ENCODE results near the gene DOC2B.

DOC2B gene

GRCh38 chr17:151886-152859 lies 29.3 kb downstream of the DOC2B start:
- H3K4me2 ChIP-seq (ENCODE audit: low read length) = no peak overlapping the region
- no peaks in the 10 kb centered on the region for H3K79me2 ChIP-seq (ENCODE audit: control insufficient read depth, low read length)
- no peaks in the 10 kb centered on the region for H3K9me3 ChIP-seq (ENCODE audit: control insufficient read depth, insufficient read depth, low read length)
- H3K4me1 ChIP-seq (ENCODE audit: control insufficient read depth, low read length) = no peaks in the 10 kb centered on the region
- H3K9me2 ChIP-seq (replicated peaks; ENCODE audit: control insufficient read depth, low read length) = no peaks in the 10 kb centered on the region
- H3K4me3 ChIP-seq (ENCODE audit: low read length) = no peak overlapping the region
- no peaks in the 10 kb centered on the region for H3K36me3 ChIP-seq (ENCODE audit: control insufficient read depth, low read length)
- H3K27me3 ChIP-seq (ENCODE audit: control insufficient read depth, low read length) = no peaks in the 10 kb centered on the region
- H4K20me1 ChIP-seq (ENCODE audit: control insufficient read depth, insufficient read depth, low read depth, low read length) = no peaks in the 10 kb centered on the region
- no peak overlapping the region for H3K27ac ChIP-seq (ENCODE audit: low read depth, low read length)
- TF ChIP-seq, protein P1, sequence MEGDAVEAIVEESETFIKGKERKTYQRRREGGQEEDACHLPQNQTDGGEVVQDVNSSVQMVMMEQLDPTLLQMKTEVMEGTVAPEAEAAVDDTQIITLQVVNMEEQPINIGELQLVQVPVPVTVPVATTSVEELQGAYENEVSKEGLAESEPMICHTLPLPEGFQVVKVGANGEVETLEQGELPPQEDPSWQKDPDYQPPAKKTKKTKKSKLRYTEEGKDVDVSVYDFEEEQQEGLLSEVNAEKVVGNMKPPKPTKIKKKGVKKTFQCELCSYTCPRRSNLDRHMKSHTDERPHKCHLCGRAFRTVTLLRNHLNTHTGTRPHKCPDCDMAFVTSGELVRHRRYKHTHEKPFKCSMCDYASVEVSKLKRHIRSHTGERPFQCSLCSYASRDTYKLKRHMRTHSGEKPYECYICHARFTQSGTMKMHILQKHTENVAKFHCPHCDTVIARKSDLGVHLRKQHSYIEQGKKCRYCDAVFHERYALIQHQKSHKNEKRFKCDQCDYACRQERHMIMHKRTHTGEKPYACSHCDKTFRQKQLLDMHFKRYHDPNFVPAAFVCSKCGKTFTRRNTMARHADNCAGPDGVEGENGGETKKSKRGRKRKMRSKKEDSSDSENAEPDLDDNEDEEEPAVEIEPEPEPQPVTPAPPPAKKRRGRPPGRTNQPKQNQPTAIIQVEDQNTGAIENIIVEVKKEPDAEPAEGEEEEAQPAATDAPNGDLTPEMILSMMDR (IDR thresholded peaks at IDR 0.05; ENCODE audit: low read depth, low read length, poor library complexity, severe bottlenecking) = no peak
- TF ChIP-seq EZH2phosphoT487 (IDR thresholded peaks at IDR 0.05; ENCODE audit: borderline replicate concordance, low read length) = no peak
- H3F3A ChIP-seq (ENCODE audit: control insufficient read depth, insufficient read depth) = no peaks in the 10 kb centered on the region

DNA sequence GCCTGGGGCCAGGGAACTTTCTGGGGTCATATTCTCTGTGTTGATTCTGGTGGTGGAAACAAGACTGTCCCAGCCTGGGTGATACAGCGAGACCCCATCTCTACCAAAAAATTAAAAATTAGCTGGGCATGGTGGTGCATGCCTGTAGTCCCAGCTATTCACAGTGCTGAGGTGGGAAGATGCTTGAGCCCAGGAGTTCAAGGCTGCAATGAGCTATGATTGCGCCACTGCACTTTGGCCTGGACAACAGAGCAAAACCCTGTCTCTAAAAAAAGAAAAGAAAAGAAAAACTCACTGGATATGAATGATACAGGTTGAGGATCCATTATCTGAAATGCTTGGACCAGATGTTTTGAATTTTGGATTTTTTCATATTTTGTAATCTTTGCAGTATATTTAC lies 30.4 kb downstream of the DOC2B start:
- H3K27ac ChIP-seq (ENCODE audit: low read depth, low read length) = no peak overlapping the region
- no peaks in the 10 kb centered on the region for H3K4me1 ChIP-seq (ENCODE audit: control insufficient read depth, low read length)
- H4K20me1 ChIP-seq (ENCODE audit: control insufficient read depth, insufficient read depth, low read depth, low read length) = no peaks in the 10 kb centered on the region
- no peaks in the 10 kb centered on the region for H3F3A ChIP-seq (ENCODE audit: control insufficient read depth, insufficient read depth)
- no peak overlapping the region for H3K4me2 ChIP-seq (ENCODE audit: low read length)
- no peaks in the 10 kb centered on the region for H3K36me3 ChIP-seq (ENCODE audit: control insufficient read depth, low read length)
- no peak for TF ChIP-seq EZH2phosphoT487 (IDR thresholded peaks at IDR 0.05; ENCODE audit: borderline replicate concordance, low read length)
- TF ChIP-seq, protein P1 (IDR thresholded peaks at IDR 0.05; ENCODE audit: low read depth, low read length, poor library complexity, severe bottlenecking) = no peak
- no peaks in the 10 kb centered on the region for H3K9me3 ChIP-seq (ENCODE audit: control insufficient read depth, insufficient read depth, low read length)
- no peaks in the 10 kb centered on the region for H3K27me3 ChIP-seq (ENCODE audit: control insufficient read depth, low read length)
- H3K4me3 ChIP-seq (ENCODE audit: low read length) = no peak overlapping the region
- no peaks in the 10 kb centered on the region for H3K9me2 ChIP-seq (replicated peaks; ENCODE audit: control insufficient read depth, low read length)
- H3K79me2 ChIP-seq (ENCODE audit: control insufficient read depth, low read length) = no peaks in the 10 kb centered on the region

- H3K79me2 ChIP-seq (ENCODE audit: control insufficient read depth, low read length) = no peaks in the 10 kb centered on the region
- H3K4me3 ChIP-seq (ENCODE audit: low read length) = no peak overlapping the region
- H3K9me3 ChIP-seq (ENCODE audit: control insufficient read depth, insufficient read depth, low read length) = no peaks in the 10 kb centered on the region
- no peaks in the 10 kb centered on the region for H3F3A ChIP-seq (ENCODE audit: control insufficient read depth, insufficient read depth)
- H3K27ac ChIP-seq (ENCODE audit: low read depth, low read length) = no peak overlapping the region
- no peaks in the 10 kb centered on the region for H3K27me3 ChIP-seq (ENCODE audit: control insufficient read depth, low read length)
- no peak overlapping the region for H3K4me2 ChIP-seq (ENCODE audit: low read length)
- H3K4me1 ChIP-seq (ENCODE audit: control insufficient read depth, low read length) = no peaks in the 10 kb centered on the region
- no peaks in the 10 kb centered on the region for H4K20me1 ChIP-seq (ENCODE audit: control insufficient read depth, insufficient read depth, low read depth, low read length)
- no peaks in the 10 kb centered on the region for H3K36me3 ChIP-seq (ENCODE audit: control insufficient read depth, low read length)
- TF ChIP-seq, protein P1 (IDR thresholded peaks at IDR 0.05; ENCODE audit: low read depth, low read length, poor library complexity, severe bottlenecking) = no peak
- TF ChIP-seq EZH2phosphoT487 (IDR thresholded peaks at IDR 0.05; ENCODE audit: borderline replicate concordance, low read length) = no peak
- no peaks in the 10 kb centered on the region for H3K9me2 ChIP-seq (replicated peaks; ENCODE audit: control insufficient read depth, low read length)
Measured at GRCh38 chr17:149897-150584, 31.4 kb downstream of the DOC2B start.

Data from DOHH2 (cell line).